Natural killer cell (primary cell): ENCODE results near the gene EDEM2. TPM values are rescaled to one million over a fixed set of nuclear protein-coding genes. Genes with fewer than 3 reads are reported as not detected.
"Not testable (repeated sequence)": the region's sequence is repeated elsewhere in the genome, so short reads cannot be mapped to it uniquely, and the experiment has no call there.

Experiments
- ATAC-seq, 3 donors: fragments of 150-1000 bp in 2 of 3; fragments of 200-7000 bp in 1 of 3; cut with Tn5 transposase; 1 replicate in 1 of 3; 2 replicates in 2 of 3; pipeline ENCODE4 v1.10.0; 2021; ENCODE audit warnings: mild to moderate bottlenecking in 2 of 3, moderate library complexity in 2 of 3
- DNase-seq, 2 donors: peaks; one replicate each; pipeline versions ENCODE4 v3.0.0 to v3.0.0-alpha.2; 2013 to 2021; ENCODE audit warnings: mixed read lengths in 1 of 2
- H3K27ac ChIP-seq: one replicate; pipeline ENCODE4 v1.5.1; 2013; ENCODE audit warnings: mild to moderate bottlenecking, low read length
- H3K27me3 ChIP-seq: one replicate; pipeline ENCODE4 v1.6.1; 2013; ENCODE audit warnings: low read length; ENCODE audit not compliant: control insufficient read depth, insufficient read depth
- H3K36me3 ChIP-seq: one replicate; pipeline ENCODE4 v1.6.1; 2013; ENCODE audit warnings: low read length; ENCODE audit not compliant: control insufficient read depth, insufficient read depth
- H3K4me1 ChIP-seq: one replicate; pipeline ENCODE4 v1.6.1; 2013; ENCODE audit warnings: low read length; ENCODE audit not compliant: control insufficient read depth, insufficient read depth
- H3K4me3 ChIP-seq: one replicate; pipeline ENCODE4 v1.5.1; 2013; ENCODE audit warnings: low read length
- H3K9me3 ChIP-seq: one replicate; pipeline ENCODE4 v1.6.1; 2013; ENCODE audit warnings: low read length; ENCODE audit not compliant: control insufficient read depth, insufficient read depth
- H3K27ac Mint-ChIP-seq, 2 donors: one replicate each; pipeline ENCODE4 v1.8.0; 2022; ENCODE audit warnings: mild to moderate bottlenecking in 2 of 2, mixed read lengths in 2 of 2, moderate library complexity in 1 of 2
- H3K27me3 Mint-ChIP-seq, 2 donors: one replicate each; pipeline ENCODE4 v1.8.0; 2022; ENCODE audit warnings: low read depth in 2 of 2, mixed read lengths in 2 of 2
- H3K36me3 Mint-ChIP-seq: one replicate; pipeline ENCODE4 v1.8.0; 2022; ENCODE audit warnings: mixed read lengths
- H3K4me1 Mint-ChIP-seq, 2 donors: one replicate each; pipeline ENCODE4 v1.8.0; 2022; ENCODE audit warnings: mixed read lengths in 2 of 2
- H3K4me3 Mint-ChIP-seq: one replicate; pipeline ENCODE4 v1.8.0; 2022; ENCODE audit warnings: mild to moderate bottlenecking, moderate library complexity, mixed read lengths
- H3K9me3 Mint-ChIP-seq, 2 donors: one replicate each; pipeline ENCODE4 v1.8.0; 2022; ENCODE audit warnings: mixed read lengths in 2 of 2
- CTCF ChIP-seq: fragments of 200-600 bp; IDR thresholded peaks from one replicate; pipeline ENCODE4 v1.8.0; 2022; ENCODE audit warnings: antibody characterized with exemption
- WGBS: methylation state at CpG from one replicate; pipeline ENCODE4 v1.1.7; 2013; ENCODE audit warnings: missing lambda C conversion rate; ENCODE audit not compliant: insufficient coverage; 5-methylcytosine and 5-hydroxymethylcytosine counted together
- intact Hi-C: fragments of 100-400 bp; cut with micrococcal nuclease; formaldehyde crosslinking; loops from one replicate; pipeline ENCODE4 v1.14.2; 2022
- total RNA-seq, 4 donors: library from RNA; stranded (reverse); fragments of 120-200 nt in 1 of 4; gene quantifications; one replicate each; pipeline versions ENCODE4 v1.2.3 to v1.2.4, GENCODE V29; 2013 to 2022

The EDEM2 gene
- total RNA-seq, 3 donors from 2014 or later (not counting 1 experiment from before 2014, with no cell fraction given) = 20.0 to 27.4 (median 25.3) TPM

- H3K9me3 ChIP-seq = no peaks in the 10 kb centered on the region
- no peaks in the 10 kb centered on the region for H3K27me3 ChIP-seq
- Mint-ChIP-seq H3K27ac (peak within 1 kb of the TSS; percentile 80 to 88), H3K9me3 (no peaks in the 10 kb centered on the region), H3K4me1 (peaks cover 31 to 32% of the 10 kb centered on the region in 2 donors), H3K4me3 (peak within 1 kb of the TSS; percentile 95), H3K36me3 (peaks cover 6% of the 10 kb centered on the region), H3K27me3 (no peaks in the 10 kb centered on the region)
- H3K4me1 ChIP-seq = peaks cover 15% of the 10 kb centered on the region
- peak within 1 kb of the TSS; percentile 24 for H3K4me3 ChIP-seq
- TF ChIP-seq CTCF = no peak
- H3K27ac ChIP-seq = peak within 1 kb of the TSS; percentile 31
- intact Hi-C loops = no loop called here
- WGBS = 7% methylated on average over 11 of the region's 16 CpGs
- DNase-seq (peak; percentile 21 to 25), ATAC-seq (peak; percentile 72 to 87 (median 84))
- no peaks in the 10 kb centered on the region for H3K36me3 ChIP-seq
Observed at GRCh38 chr20:35171753-35172433, 24.8 kb upstream of the EDEM2 start, which contains the start of gene PROCR. Gene PROCR, plus strand, starts transcription at chr20:35172072. Its CDS starts 83 bp downstream, at chr20:35172155.

GRCh38 chr20:35171438-35171752, 24.3 kb upstream of the EDEM2 start:
- peak overlapping the region; percentile 80 to 88 for H3K27ac Mint-ChIP-seq
- WGBS = no CpG with 5 or more reads among the region's 1 CpG
- Histone ChIP-seq H3K27me3 (no peaks in the 10 kb centered on the region), H3K4me1 (peaks cover 15% of the 10 kb centered on the region), H3K27ac (peak overlapping the region; percentile 31), H3K36me3 (no peaks in the 10 kb centered on the region), H3K4me3 (peak overlapping the region; percentile 24), H3K9me3 (no peaks in the 10 kb centered on the region)
- H3K36me3 Mint-ChIP-seq = peaks cover 6% of the 10 kb centered on the region
- no peaks in the 10 kb centered on the region for H3K27me3 Mint-ChIP-seq
- H3K9me3 Mint-ChIP-seq = no peaks in the 10 kb centered on the region
- ATAC-seq (no peak), DNase-seq (no peak)
- intact Hi-C loops = no loop called here
- H3K4me3 Mint-ChIP-seq = peak overlapping the region; percentile 95
- TF ChIP-seq CTCF = no peak
- H3K4me1 Mint-ChIP-seq = peaks cover 31 to 32% of the 10 kb centered on the region in 2 donors

- DNase-seq, H3K27me3 ChIP-seq, H3K36me3 Mint-ChIP-seq, H3K27ac Mint-ChIP-seq, H3K36me3 ChIP-seq, H3K4me3 ChIP-seq, ATAC-seq, H3K9me3 Mint-ChIP-seq, H3K4me3 Mint-ChIP-seq, H3K9me3 ChIP-seq, H3K27ac ChIP-seq, intact Hi-C loops, H3K27me3 Mint-ChIP-seq: not testable (repeated sequence)
- 86% methylated on average over 4 of the region's 4 CpGs for WGBS
- H3K4me1 ChIP-seq = peaks cover 15% of the 10 kb centered on the region
- peaks cover 26 to 27% of the 10 kb centered on the region in 2 donors for H3K4me1 Mint-ChIP-seq
Observed at GRCh38 chr20:35168701-35169409, 21.7 kb upstream of the EDEM2 start.

- H3K36me3 Mint-ChIP-seq = no peaks in the 10 kb centered on the region
- no peak for ATAC-seq
- H3K4me1 ChIP-seq = peaks cover 14% of the 10 kb centered on the region
- H3K27me3 ChIP-seq = no peaks in the 10 kb centered on the region
- intact Hi-C loops = no loop called here
- H3K27ac ChIP-seq = no peak overlapping the region
- H3K27me3 Mint-ChIP-seq = no peaks in the 10 kb centered on the region
- WGBS = no CpG with 5 or more reads among the region's 1 CpG
- TF ChIP-seq CTCF = no peak
- H3K9me3 ChIP-seq = no peaks in the 10 kb centered on the region
- peaks cover 18 to 19% of the 10 kb centered on the region in 2 donors for H3K4me1 Mint-ChIP-seq
- H3K4me3 Mint-ChIP-seq = no peak overlapping the region
- no peaks in the 10 kb centered on the region for H3K36me3 ChIP-seq
- no peak overlapping the region for H3K4me3 ChIP-seq
- H3K9me3 Mint-ChIP-seq = no peaks in the 10 kb centered on the region
- no peak for DNase-seq
- no peak overlapping the region for H3K27ac Mint-ChIP-seq
Observed at GRCh38 chr20:35167787-35168186, 20.7 kb upstream of the EDEM2 start.
